Ovary (tissue), 3 donors: ENCODE data around the gene TGFB1I1.

Experiments used
- EP300 ChIP-seq: sonication (generic); formaldehyde crosslinking; IDR thresholded peaks from one replicate; pipeline ENCODE4 v1.6.1; 2017; ENCODE audit warnings: antibody characterized with exemption
- POLR2A ChIP-seq: fragments of 450-650 bp; IDR thresholded peaks from one replicate; pipeline ENCODE4 v1.6.1; 2017; ENCODE audit warnings: antibody characterized with exemption, mild to moderate bottlenecking, moderate library complexity
- TF ChIP-seq, protein P1 (sequence below), 3 donors: fragments of 450-650 bp in 2 of 3; fragments of 200-600 bp in 1 of 3; IDR thresholded peaks; one replicate each; pipeline versions ENCODE4 v1.5.1 to v1.8.0; 2016 to 2022; ENCODE audit warnings: antibody characterized with exemption in 3 of 3, mild to moderate bottlenecking in 1 of 3
- donor health status: DM: no; HTN: no; CAD: no.

DNA sequence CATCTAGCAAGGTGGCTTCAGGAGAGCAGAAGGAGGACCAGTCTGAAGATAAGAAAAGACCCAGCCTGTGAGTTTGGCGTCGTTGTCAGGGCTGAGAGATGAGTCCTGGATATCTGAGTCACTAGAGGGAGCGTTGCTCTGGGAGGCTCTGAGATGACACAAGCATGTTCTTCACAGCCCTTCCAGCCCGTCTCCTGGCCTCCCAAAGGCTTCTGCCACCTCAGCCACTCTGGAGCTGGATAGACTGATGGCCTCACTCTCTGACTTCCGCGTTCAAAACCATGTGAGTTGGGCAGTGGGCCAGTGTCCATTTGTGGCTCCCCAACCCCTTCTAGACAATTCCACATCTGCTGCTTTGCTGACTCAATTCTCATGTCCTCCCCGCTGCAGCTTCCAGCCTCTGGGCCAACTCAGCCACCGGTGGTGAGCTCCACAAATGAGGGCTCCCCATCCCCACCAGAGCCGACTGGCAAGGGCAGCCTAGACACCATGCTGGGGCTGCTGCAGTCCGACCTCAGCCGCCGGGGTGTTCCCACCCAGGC, 2.3 kb downstream of the TGFB1I1 start:
- TF ChIP-seq, protein P1, sequence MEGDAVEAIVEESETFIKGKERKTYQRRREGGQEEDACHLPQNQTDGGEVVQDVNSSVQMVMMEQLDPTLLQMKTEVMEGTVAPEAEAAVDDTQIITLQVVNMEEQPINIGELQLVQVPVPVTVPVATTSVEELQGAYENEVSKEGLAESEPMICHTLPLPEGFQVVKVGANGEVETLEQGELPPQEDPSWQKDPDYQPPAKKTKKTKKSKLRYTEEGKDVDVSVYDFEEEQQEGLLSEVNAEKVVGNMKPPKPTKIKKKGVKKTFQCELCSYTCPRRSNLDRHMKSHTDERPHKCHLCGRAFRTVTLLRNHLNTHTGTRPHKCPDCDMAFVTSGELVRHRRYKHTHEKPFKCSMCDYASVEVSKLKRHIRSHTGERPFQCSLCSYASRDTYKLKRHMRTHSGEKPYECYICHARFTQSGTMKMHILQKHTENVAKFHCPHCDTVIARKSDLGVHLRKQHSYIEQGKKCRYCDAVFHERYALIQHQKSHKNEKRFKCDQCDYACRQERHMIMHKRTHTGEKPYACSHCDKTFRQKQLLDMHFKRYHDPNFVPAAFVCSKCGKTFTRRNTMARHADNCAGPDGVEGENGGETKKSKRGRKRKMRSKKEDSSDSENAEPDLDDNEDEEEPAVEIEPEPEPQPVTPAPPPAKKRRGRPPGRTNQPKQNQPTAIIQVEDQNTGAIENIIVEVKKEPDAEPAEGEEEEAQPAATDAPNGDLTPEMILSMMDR (IDR thresholded peaks at IDR 0.05), result no peak
- no peak for TF ChIP-seq POLR2A
- no peak for TF ChIP-seq EP300
